DOHH2 (cell line): Measurements from ENCODE around the gene IRAK1BP1.

ENCODE experiments used
- CTCF ChIP-seq: fragments of 200-600 bp; sonication (generic); IDR thresholded peaks from one replicate; pipeline ENCODE4 v1.5.1; 2014; ENCODE audit warnings: antibody characterized with exemption, mild to moderate bottlenecking, low read depth, low read length; ENCODE audit not compliant: poor library complexity, severe bottlenecking
- EZH2phosphoT487 ChIP-seq: fragments of 200-600 bp; sonication (generic); IDR thresholded peaks from 2 replicates; pipeline ENCODE4 v1.6.1; 2017; ENCODE audit warnings: borderline replicate concordance, mild to moderate bottlenecking, antibody characterized with exemption, low read length, moderate library complexity, mixed read lengths

GRCh38 chr6:78916411-78916810 is 49.1 kb downstream of the IRAK1BP1 start:
- TF ChIP-seq CTCF = no peak
- no peak for TF ChIP-seq EZH2phosphoT487
